OCI-LY7 (cell line): ENCODE measurements around the gene GPRIN3.

Source experiments
- EZH2phosphoT487 ChIP-seq: fragments of 200-600 bp; sonication (generic); IDR thresholded peaks from 2 replicates; pipeline ENCODE4 v1.6.1; 2018; ENCODE audit warnings: low read depth, borderline replicate concordance, mild to moderate bottlenecking, mixed run types, antibody characterized with exemption, low read length, moderate library complexity, mixed read lengths
- TF ChIP-seq, protein P1 (sequence below): fragments of 200-600 bp; sonication (generic); conservative IDR thresholded peaks from 2 replicates; pipeline ENCODE4 v1.5.1; 2014; ENCODE audit warnings: mild to moderate bottlenecking, antibody characterized with exemption, low read length, moderate library complexity, mixed read lengths

DNA sequence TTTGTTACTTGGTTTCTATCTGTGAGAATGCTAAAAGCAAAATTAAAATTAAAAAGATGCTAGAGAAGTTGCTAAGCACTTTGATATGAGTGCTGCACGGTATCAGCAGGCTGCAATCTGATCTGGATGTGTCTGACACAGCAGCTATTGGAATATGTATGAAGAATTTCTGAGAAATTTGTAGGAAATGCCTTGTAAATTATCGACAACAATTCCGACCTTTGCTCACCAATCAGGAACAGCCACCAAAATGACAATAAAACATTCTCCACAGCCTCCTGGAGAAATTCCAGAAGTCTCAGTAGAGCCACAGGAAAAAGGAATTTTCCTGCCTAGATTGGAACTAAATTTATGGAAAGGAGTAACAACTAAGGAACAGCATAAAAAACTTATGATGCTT, 113.8 kb downstream of the GPRIN3 start:
- TF ChIP-seq, protein P1, sequence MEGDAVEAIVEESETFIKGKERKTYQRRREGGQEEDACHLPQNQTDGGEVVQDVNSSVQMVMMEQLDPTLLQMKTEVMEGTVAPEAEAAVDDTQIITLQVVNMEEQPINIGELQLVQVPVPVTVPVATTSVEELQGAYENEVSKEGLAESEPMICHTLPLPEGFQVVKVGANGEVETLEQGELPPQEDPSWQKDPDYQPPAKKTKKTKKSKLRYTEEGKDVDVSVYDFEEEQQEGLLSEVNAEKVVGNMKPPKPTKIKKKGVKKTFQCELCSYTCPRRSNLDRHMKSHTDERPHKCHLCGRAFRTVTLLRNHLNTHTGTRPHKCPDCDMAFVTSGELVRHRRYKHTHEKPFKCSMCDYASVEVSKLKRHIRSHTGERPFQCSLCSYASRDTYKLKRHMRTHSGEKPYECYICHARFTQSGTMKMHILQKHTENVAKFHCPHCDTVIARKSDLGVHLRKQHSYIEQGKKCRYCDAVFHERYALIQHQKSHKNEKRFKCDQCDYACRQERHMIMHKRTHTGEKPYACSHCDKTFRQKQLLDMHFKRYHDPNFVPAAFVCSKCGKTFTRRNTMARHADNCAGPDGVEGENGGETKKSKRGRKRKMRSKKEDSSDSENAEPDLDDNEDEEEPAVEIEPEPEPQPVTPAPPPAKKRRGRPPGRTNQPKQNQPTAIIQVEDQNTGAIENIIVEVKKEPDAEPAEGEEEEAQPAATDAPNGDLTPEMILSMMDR = no peak
- TF ChIP-seq EZH2phosphoT487 = no peak
